GM19239 (cell line): ENCODE data around the gene UPK3B.
"Not testable (repeated sequence)": the region's sequence is repeated elsewhere in the genome, so short reads cannot be mapped to it uniquely, and the experiment has no call there.

ENCODE experiments used
- DNase-seq: peaks from one replicate; pipeline ENCODE4 v3.0.0; 2011; ENCODE audit warnings: low spot score; ENCODE audit not compliant: insufficient read length
- FAIRE-seq: peaks from 2 replicates; lab custom pipeline; 2011; peaks lifted over from hg19 to GRCh38; lab: Jason Lieb, UNC

UPK3B gene

DNA sequence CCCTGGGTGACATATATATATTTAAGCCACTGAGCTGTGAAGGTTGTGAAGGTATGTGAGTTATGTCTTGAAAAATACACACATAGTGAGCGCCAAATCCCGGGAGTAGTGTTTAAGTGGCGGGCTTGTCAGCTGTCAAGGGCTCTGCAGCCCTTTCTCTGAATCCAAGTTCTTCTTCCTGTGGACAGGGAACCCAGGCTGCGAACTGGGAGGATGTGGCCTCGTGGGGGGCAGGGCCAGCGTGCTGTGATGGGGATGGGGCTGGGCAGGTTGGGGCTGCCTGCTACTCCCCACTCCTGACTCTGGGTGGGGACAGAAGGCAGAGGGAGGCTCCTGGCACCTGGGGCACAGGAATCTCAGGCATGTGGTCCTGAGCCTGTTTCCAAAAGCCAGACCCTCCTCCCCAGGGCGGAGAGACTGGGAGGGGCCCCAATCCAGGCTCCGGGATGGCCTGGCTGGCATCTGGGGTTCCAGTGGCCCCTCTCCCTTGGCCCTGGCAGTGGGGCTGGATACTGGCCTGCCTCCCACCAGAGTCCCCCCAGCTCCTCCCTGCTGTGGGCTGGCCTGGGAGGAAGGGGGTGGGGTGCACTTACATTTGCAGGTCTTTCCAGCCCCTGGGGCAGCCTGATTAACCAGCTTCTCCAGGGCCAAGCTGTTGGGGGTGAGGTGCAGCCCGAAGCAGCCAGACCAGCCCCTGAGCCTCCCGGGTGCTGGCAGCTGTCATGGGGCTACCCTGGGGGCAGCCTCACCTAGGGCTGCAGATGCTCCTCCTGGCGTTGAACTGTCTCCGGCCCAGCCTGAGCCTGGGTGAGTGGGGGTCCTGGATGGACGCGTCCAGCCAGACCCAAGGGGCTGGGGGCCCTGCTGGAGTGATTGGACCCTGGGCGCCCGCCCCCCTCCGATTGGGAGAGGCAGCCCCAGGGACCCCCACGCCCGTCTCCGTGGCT lies at the start of gene UPK3B:
UPK3B (plus strand) TSS at position 622 of the 947 bp plus-strand sequence; CDS start at position 723, 101 bp downstream.
- DNase-seq, result no peak
- FAIRE-seq, result no peak

DNA sequence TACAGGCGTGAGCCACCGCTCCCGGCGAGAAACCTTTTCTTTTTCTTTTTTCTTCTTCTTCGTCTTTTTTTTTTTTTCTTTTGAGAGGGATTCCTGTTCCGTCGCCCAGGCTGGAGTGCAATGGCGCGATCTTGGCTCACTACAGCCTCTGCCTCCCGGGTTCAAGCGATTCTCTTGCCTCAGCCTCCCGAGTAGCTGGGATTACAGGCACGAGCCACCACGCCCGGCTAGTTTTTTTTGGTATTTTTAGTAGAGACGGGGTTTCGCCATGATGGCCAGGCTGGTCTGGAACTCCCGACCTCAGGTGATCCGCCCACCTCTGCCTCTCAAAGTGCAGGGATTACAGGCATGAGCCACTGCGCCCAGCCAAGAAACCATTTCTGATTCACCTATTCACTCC lies 49.6 kb upstream of the UPK3B start:
- DNase-seq, FAIRE-seq: not testable (repeated sequence)

DNA sequence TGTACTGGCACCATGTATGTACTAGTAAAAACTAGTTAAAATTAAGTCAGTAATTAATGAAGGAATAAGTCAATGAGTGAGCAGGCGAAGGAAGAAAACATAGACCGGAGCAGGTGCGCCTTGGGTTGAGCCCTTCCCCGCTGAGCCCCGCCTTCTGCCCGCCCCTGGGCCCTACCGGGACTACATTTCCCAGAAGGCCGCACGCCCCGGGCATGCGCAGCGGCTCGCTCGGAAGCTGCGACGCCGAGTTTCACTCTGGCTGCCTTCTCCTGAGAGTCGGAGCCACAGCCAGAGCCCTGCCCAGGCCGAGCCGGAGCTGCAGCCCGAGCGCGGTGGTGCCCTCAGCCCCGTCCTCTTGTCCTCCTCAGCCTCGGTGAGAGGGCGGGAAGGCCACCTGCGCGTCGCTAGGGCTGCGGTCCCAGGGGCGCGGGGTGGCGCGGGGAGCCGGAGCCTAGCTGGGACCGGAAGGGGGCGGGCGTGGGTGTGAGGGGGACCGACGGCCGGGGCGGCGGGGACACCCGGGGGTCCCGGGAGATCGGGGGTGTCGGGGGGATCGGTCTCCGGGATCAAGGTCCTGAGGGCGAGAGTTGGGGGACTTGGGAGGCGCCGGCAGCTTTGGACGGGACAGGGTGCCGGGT lies 48.8 kb upstream of the UPK3B start, which contains the start of gene DTX2:
DTX2 (plus strand) TSS at position 246 of the 638 bp plus-strand sequence. CDS start 18,801 bp downstream, outside the sequence.
- DNase-seq, result not testable (repeated sequence)
- peak; percentile 89 for FAIRE-seq

- peak; percentile 18 for FAIRE-seq
- DNase-seq, result not testable (repeated sequence)
Observed at GRCh38 chr7:76462271-76462882, 48.0 kb upstream of the UPK3B start.

- DNase-seq, FAIRE-seq: not testable (repeated sequence)
Observed at GRCh38 chr7:76464959-76465358, 45.4 kb upstream of the UPK3B start.

GRCh38 chr7:76465950-76466349 lies 44.4 kb upstream of the UPK3B start:
- DNase-seq, FAIRE-seq: not testable (repeated sequence)

- not testable (repeated sequence) for DNase-seq, FAIRE-seq
Observed at GRCh38 chr7:76467743-76468404, 42.5 kb upstream of the UPK3B start.

DNA sequence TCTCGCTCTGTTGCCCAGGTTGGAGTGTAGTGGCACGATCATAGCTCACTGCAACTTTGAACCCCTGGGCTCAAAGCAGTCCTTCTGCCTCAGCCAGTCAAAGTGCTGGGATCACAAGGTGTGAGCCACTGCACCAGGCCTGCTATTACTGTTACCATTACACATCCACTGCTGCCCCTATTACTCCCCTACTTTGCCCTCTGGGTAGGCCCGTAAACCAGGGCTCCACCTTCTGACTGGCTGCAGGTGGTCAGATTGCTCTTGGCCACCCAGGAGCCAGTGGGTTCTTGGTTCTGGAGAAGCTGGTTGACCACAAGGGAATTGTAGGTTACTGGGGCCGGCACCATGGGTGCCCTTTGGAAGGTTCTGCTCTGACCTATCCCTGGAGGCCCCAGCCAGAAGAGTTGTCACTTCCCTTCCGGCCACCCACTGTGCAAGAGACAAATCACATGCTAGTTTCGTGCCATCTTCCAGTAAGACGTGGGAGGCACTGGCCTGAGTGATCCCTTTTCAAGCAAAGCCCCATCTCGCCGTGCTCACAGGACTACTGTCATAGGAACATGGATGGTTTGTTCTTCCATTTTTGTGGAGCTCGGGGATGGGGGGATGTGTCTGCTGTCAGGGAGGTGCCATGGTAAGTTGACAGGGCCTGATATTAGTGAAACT lies 38.7 kb upstream of the UPK3B start:
- DNase-seq, FAIRE-seq: not testable (repeated sequence)

DNA sequence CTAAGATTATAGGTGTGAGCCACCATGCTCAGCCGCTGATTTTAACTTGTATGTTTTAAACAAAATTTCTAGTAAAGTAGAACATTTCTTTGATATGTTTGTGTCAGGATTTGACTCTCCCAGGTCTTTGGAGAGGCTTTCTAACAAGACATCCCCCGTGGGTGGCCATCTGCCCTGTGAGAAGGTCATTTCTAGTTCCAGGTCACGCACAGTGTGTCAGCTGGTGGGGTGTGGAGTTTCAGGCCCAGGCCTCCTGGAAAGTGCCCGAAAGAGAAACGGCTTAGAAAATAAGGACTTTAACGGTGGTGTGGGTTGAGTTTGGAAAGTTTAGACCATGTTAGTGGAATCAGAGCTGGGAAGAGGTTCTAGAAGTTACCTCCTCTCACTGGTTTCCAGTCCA lies 37.3 kb upstream of the UPK3B start:
- FAIRE-seq, DNase-seq: not testable (repeated sequence)

DNA sequence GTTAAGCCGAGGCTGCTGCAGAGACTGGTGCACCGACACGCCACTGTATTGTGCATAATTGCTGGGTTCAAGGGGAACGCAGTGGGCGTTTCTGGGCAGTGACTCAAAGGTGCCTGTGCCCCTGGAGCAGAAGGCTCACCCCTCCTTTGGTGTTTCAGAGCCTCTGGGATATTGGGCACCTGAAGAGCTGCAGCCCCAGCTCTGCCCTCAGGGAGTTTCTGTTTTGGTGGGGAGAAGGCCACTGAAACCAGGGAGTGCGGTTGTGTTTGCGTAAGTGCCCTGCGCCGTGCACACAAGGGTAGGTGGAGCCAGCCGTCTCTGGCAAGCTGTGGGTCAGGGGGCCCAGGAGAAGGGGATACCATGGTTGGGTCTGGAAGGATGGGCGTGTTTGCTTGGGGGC lies 34.1 kb upstream of the UPK3B start:
- DNase-seq, FAIRE-seq: not testable (repeated sequence)

GRCh38 chr7:76476742-76477474 lies 33.4 kb upstream of the UPK3B start:
- FAIRE-seq, DNase-seq: not testable (repeated sequence)

- FAIRE-seq, DNase-seq: not testable (repeated sequence)
Observed at GRCh38 chr7:76479628-76480027, 30.7 kb upstream of the UPK3B start.

GRCh38 chr7:76480403-76481253 lies 29.7 kb upstream of the UPK3B start:
- not testable (repeated sequence) for FAIRE-seq

DNA sequence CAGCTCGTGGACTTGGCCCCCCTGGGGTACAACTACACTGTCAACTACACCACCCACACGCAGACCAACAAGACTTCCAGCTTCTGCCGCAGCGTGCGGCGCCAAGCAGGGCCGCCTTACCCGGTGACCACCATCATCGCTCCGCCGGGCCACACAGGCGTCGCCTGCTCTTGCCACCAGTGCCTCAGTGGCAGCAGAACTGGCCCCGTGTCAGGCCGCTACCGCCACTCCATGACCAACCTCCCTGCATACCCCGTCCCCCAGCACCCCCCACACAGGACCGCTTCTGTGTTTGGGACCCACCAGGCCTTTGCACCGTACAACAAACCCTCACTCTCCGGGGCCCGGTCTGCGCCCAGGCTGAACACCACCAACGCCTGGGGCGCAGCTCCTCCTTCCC lies 27.7 kb upstream of the UPK3B start:
- FAIRE-seq, DNase-seq: not testable (repeated sequence)

More at GRCh38 chr7:76480403-76481253, 29.7 kb upstream of the UPK3B start:
- not testable (repeated sequence) for DNase-seq

- not testable (repeated sequence) for FAIRE-seq, DNase-seq
Observed at GRCh38 chr7:76483081-76483480, 27.3 kb upstream of the UPK3B start.

- FAIRE-seq, DNase-seq: not testable (repeated sequence)
Observed at GRCh38 chr7:76484456-76484855, 25.9 kb upstream of the UPK3B start.

GRCh38 chr7:76485822-76486610 lies 24.3 kb upstream of the UPK3B start:
- DNase-seq, FAIRE-seq: not testable (repeated sequence)
